ENCODE data around the gene ZFP69. TPM values are rescaled to one million over a fixed set of nuclear protein-coding genes. Genes with fewer than 3 reads are reported as not detected.
A peak's percentile ranks its signal among the peaks of the same experiment; 100 is the strongest.

The ZFP69 gene
- total RNA-seq (2021) = 3.7 and 4.8 TPM in 2 replicates
- Bru-seq, nascent RNA = percentile 49 among the genes with signal in this experiment
- BruChase-seq, experiment 1, labeled RNA remaining after a 2-hour chase = percentile 44 among the genes with signal in this experiment
- percentile 41 among the genes with signal in this experiment for BruChase-seq, experiment 2, labeled RNA remaining after a 6-hour chase
- long read RNA-seq, partial matches to known transcripts = 2 of 9 reads
- long read RNA-seq, other reads (novel, unspliced or antisense) = 6 of 9 reads

GRCh38 chr1:40476924-40477677 is at the start of gene ZFP69:
Gene ZFP69, plus strand, starts transcription at chr1:40477290. Its CDS starts 2,072 bp downstream, at chr1:40479362.
- H3F3A ChIP-seq (ENCODE audit: insufficient read depth, low read depth) = no peaks in the 10 kb centered on the region
- H3K36me3 ChIP-seq (ENCODE audit: low read depth) = peaks cover 9% of the 10 kb centered on the region; the same call in 1 of the 2 replicates
- no peaks in the 10 kb centered on the region for H3K79me2 ChIP-seq (ENCODE audit: low read depth)
- H3K9me2 ChIP-seq (ENCODE audit: insufficient read depth) = no peaks in the 10 kb centered on the region
- peak within 1 kb of the TSS; percentile 99 for H2AFZ ChIP-seq
- H3K27ac ChIP-seq = no peak within 1 kb of the TSS
- H3K9me3 ChIP-seq (ENCODE audit: insufficient read depth, low read depth) = peaks cover 31% of the 10 kb centered on the region
- peak within 1 kb of the TSS; percentile 81 for H3K4me2 ChIP-seq
- no peaks in the 10 kb centered on the region for H3K27me3 ChIP-seq (ENCODE audit: insufficient read depth, low read depth)
- TF ChIP-seq CTCF (conservative IDR thresholded peaks at IDR 0.05) = no peak
- H4K20me1 ChIP-seq (ENCODE audit: insufficient read depth) = no peaks in the 10 kb centered on the region
- DNase-seq = peak in 1 of 2 experiments; percentile 72
- ChIA-PET POLR2A (ENCODE audit: unreplicated experiment) (interaction anchor here (0.6 kb wide), 1 partner anchor 506 kb away, joined by 3 read pairs; no protein-coding TSS in a partner anchor), CTCF (interaction anchor here (0.9 kb wide), 1 partner anchor 31 kb away, joined by 4 read pairs; the partner anchor contains the start of gene EXO5)
- H3K4me3 ChIP-seq = peak within 1 kb of the TSS; percentile 100
- BruUV-seq (replicated peaks) = TSS peak; percentile 9
- peaks cover 9% of the 10 kb centered on the region; the same call in 1 of the 2 replicates for H3K4me1 ChIP-seq (replicated peaks; ENCODE audit: insufficient read depth)
- intact Hi-C loops (cut with micrococcal nuclease; ENCODE audit: unreplicated experiment) = no loop called here

GRCh38 chr1:40431385-40431784 is 45.7 kb upstream of the ZFP69 start:
- no peaks in the 10 kb centered on the region for H3F3A ChIP-seq (ENCODE audit: insufficient read depth, low read depth)
- TF ChIP-seq EZH2 (IDR thresholded peaks at IDR 0.05; ENCODE audit: low read depth) = no peak
- no peak for TF ChIP-seq CTCF (conservative IDR thresholded peaks at IDR 0.05)
- H3K9me2 ChIP-seq (ENCODE audit: insufficient read depth) = no peaks in the 10 kb centered on the region
- POLR2A ChIA-PET (ENCODE audit: unreplicated experiment) = no interaction called here
- intact Hi-C loops (cut with micrococcal nuclease; ENCODE audit: unreplicated experiment) = no loop called here
- H4K20me1 ChIP-seq (ENCODE audit: insufficient read depth) = no peaks in the 10 kb centered on the region
- H3K79me2 ChIP-seq (ENCODE audit: low read depth) = no peaks in the 10 kb centered on the region
- H2AFZ ChIP-seq = no peak overlapping the region
- no peaks in the 10 kb centered on the region for H3K4me1 ChIP-seq (replicated peaks; ENCODE audit: insufficient read depth)
- no TSS peak for BruUV-seq (replicated peaks)
- no peak overlapping the region for H3K27ac ChIP-seq
- CTCF ChIA-PET = interaction anchor here (0.6 kb wide), 1 partner anchor 334 kb away, joined by 4 read pairs; no protein-coding TSS in a partner anchor
- no peaks in the 10 kb centered on the region for H3K27me3 ChIP-seq (ENCODE audit: insufficient read depth, low read depth)
- DNase-seq = no peak
- no peak overlapping the region for H3K4me3 ChIP-seq
- H3K4me2 ChIP-seq = no peak overlapping the region
- H3K9me3 ChIP-seq (ENCODE audit: insufficient read depth, low read depth) = no peaks in the 10 kb centered on the region; the same call in 1 of the 2 replicates
- no peaks in the 10 kb centered on the region for H3K36me3 ChIP-seq (ENCODE audit: low read depth)

GRCh38 chr1:40432644-40433390 is 44.3 kb upstream of the ZFP69 start:
- no peaks in the 10 kb centered on the region for H3F3A ChIP-seq (ENCODE audit: insufficient read depth, low read depth)
- H2AFZ ChIP-seq = no peak overlapping the region
- CTCF ChIA-PET = interaction anchor here (0.6 kb wide), 1 partner anchor 168 kb away, joined by 8 read pairs; no protein-coding TSS in a partner anchor
- H3K4me2 ChIP-seq = no peak overlapping the region
- no TSS peak for BruUV-seq (replicated peaks)
- no peaks in the 10 kb centered on the region for H3K4me1 ChIP-seq (replicated peaks; ENCODE audit: insufficient read depth)
- no peaks in the 10 kb centered on the region; the same call in 1 of the 2 replicates for H3K9me3 ChIP-seq (ENCODE audit: insufficient read depth, low read depth)
- no peaks in the 10 kb centered on the region for H3K27me3 ChIP-seq (ENCODE audit: insufficient read depth, low read depth)
- H3K36me3 ChIP-seq (ENCODE audit: low read depth) = no peaks in the 10 kb centered on the region
- no peaks in the 10 kb centered on the region for H3K9me2 ChIP-seq (ENCODE audit: insufficient read depth)
- no peak overlapping the region for H3K27ac ChIP-seq
- H4K20me1 ChIP-seq (ENCODE audit: insufficient read depth) = no peaks in the 10 kb centered on the region
- H3K79me2 ChIP-seq (ENCODE audit: low read depth) = no peaks in the 10 kb centered on the region
- POLR2A ChIA-PET (ENCODE audit: unreplicated experiment) = interaction anchor here (0.6 kb wide), 1 partner anchor 254 kb away, joined by 3 read pairs; no protein-coding TSS in a partner anchor
- H3K4me3 ChIP-seq = no peak overlapping the region
- TF ChIP-seq CTCF (conservative IDR thresholded peaks at IDR 0.05) = no peak
- no peak for TF ChIP-seq EZH2 (IDR thresholded peaks at IDR 0.05; ENCODE audit: low read depth)
- intact Hi-C loops (cut with micrococcal nuclease; ENCODE audit: unreplicated experiment) = no loop called here
- DNase-seq = no peak

All from PC-9 (cell line).